K562 (cell line): ENCODE measurements around the gene PCED1B. TPM values are rescaled to one million over a fixed set of nuclear protein-coding genes. Genes with fewer than 3 reads are reported as not detected.

Source experiments
- ARNT ChIP-seq, 2 experiments: fragments of 450-650 bp; IDR thresholded peaks; 2 replicates each; pipeline ENCODE4 v1.6.1; 2016; ENCODE audit warnings: mild to moderate bottlenecking in 1 of 2
- BCOR ChIP-seq: fragments of 450-650 bp; IDR thresholded peaks from 2 replicates; pipeline ENCODE4 v1.6.1; 2016
- CBFA2T3 ChIP-seq: fragments of 450-650 bp; IDR thresholded peaks from 2 replicates; pipeline ENCODE4 v1.6.1; 2017
- CEBPG ChIP-seq, 3 experiments: fragments of 200-800 bp in 1 of 3; sonication (Bioruptor generic) in 1 of 3; sonication (generic) in 1 of 3; formaldehyde crosslinking in 1 of 3; IDR thresholded peaks in 2 of 3; conservative IDR thresholded peaks in 1 of 3; 2 replicates each; pipeline versions ENCODE4 v1.6.1 to v1.8.0; 2016 to 2022; ENCODE audit warnings: missing compliant biosample characterization in 2 of 3, missing genetic modification characterization in 2 of 3, mild to moderate bottlenecking in 1 of 3, missing genetic modification reagents in 1 of 3
- EGR1 ChIP-seq: fragments of 450-650 bp; conservative IDR thresholded peaks from 2 replicates; pipeline ENCODE4 v1.6.1; 2017; ENCODE audit warnings: mild to moderate bottlenecking
- JUND ChIP-seq, 2 experiments: IDR thresholded peaks; 2 replicates in 1 of 2; 3 replicates in 1 of 2; pipeline ENCODE4 v1.6.1; 2011; ENCODE audit warnings: borderline replicate concordance in 2 of 2, low read depth in 2 of 2, low read length in 2 of 2, improper control_type of control experiment in 1 of 2, missing biosample characterization in 1 of 2, missing genetic modification characterization in 1 of 2, missing genetic modification reagents in 1 of 2
- MTA2 ChIP-seq: fragments of 450-650 bp; IDR thresholded peaks from 2 replicates; pipeline ENCODE4 v1.6.1; 2016; ENCODE audit warnings: low read depth
- NCOA4 ChIP-seq: fragments of 450-650 bp; IDR thresholded peaks from 2 replicates; pipeline ENCODE4 v1.6.1; 2018; ENCODE audit warnings: mild to moderate bottlenecking; ENCODE audit not compliant: partially characterized antibody
- NCOA6 ChIP-seq: fragments of 450-650 bp; IDR thresholded peaks from 2 replicates; pipeline ENCODE4 v1.6.1; 2017; ENCODE audit warnings: mild to moderate bottlenecking
- NFIC ChIP-seq: fragments of 450-650 bp; IDR thresholded peaks from 2 replicates; pipeline ENCODE4 v1.6.1; 2017; ENCODE audit warnings: mild to moderate bottlenecking, inconsistent platforms
- NFYB ChIP-seq: IDR thresholded peaks from 2 replicates; pipeline ENCODE4 v1.6.1; 2011; ENCODE audit warnings: mild to moderate bottlenecking, moderate library complexity; ENCODE audit not compliant: insufficient read length; ENCODE audit errors: extremely low read depth
- SMARCE1 ChIP-seq: fragments of 450-650 bp; IDR thresholded peaks from 2 replicates; pipeline ENCODE4 v1.7.1; 2016; ENCODE audit warnings: mild to moderate bottlenecking
- SPI1 ChIP-seq: IDR thresholded peaks from 2 replicates; pipeline ENCODE4 v1.6.1; 2011; ENCODE audit warnings: low read depth, low read length, control low read depth, borderline replicate concordance
- SREBF2 ChIP-seq: sonication (generic); formaldehyde crosslinking; IDR thresholded peaks from 2 replicates; pipeline ENCODE4 v1.4.0; 2020; ENCODE audit warnings: mild to moderate bottlenecking, missing genetic modification reagents
- SUPT5H ChIP-seq: fragments of 450-650 bp; IDR thresholded peaks from 2 replicates; pipeline ENCODE4 v1.6.1; 2016
- ZFPM2 ChIP-seq: fragments of 250-450 bp; sonication (Bioruptor Pico); IDR thresholded peaks from 2 replicates; pipeline ENCODE4 v1.5.1; 2022; ENCODE audit warnings: mild to moderate bottlenecking
- ZFX ChIP-seq: sonication (generic); formaldehyde crosslinking; IDR thresholded peaks from 2 replicates; pipeline ENCODE4 v1.8.0; 2022; ENCODE audit warnings: mild to moderate bottlenecking, missing genetic modification reagents, moderate library complexity
- ZNF518B ChIP-seq: fragments of 250-450 bp; sonication (Bioruptor Pico); IDR thresholded peaks from 2 replicates; pipeline ENCODE4 v1.5.0; 2021; ENCODE audit warnings: mild to moderate bottlenecking, moderate library complexity
- ZNF592 ChIP-seq: fragments of 450-650 bp; IDR thresholded peaks from 2 replicates; pipeline ENCODE4 v1.6.1; 2017; ENCODE audit warnings: antibody characterized with exemption, mild to moderate bottlenecking
- ZNF639 ChIP-seq, 2 experiments: fragments of 200-800 bp in 1 of 2; sonication (Bioruptor generic) in 1 of 2; sonication (generic) in 1 of 2; formaldehyde crosslinking in 1 of 2; IDR thresholded peaks in 1 of 2; conservative IDR thresholded peaks in 1 of 2; 2 replicates each; pipeline versions ENCODE4 v1.5.0 to v1.6.1; 2016 to 2020; ENCODE audit warnings: missing compliant biosample characterization in 1 of 2, missing genetic modification characterization in 1 of 2, missing genetic modification reagents in 1 of 2
- ZNF696 ChIP-seq: fragments of 250-450 bp; sonication (Bioruptor Pico); conservative IDR thresholded peaks from 2 replicates; pipeline ENCODE4 v1.4.0; 2020; ENCODE audit warnings: mild to moderate bottlenecking, moderate library complexity
- polyA plus RNA-seq, 8 experiments: library from polyadenylated mRNA; depleted of rRNA in 4 of 8; stranded (reverse) in 5 of 8; unstranded in 3 of 8; fragments of >200 nt; fragmentation: Nextera tagmentation in 2 of 8; fragmentation: Illumina TruSeq in 1 of 8; extraction: Ambion mirVana in 2 of 8; extraction: Trizol in 1 of 8; gene quantifications; 2 replicates each; pipeline versions ENCODE4 v1.2.1 to v1.2.3, GENCODE V29; 2011 to 2014; ENCODE audit warnings: inconsistent platforms in 1 of 8, missing spikeins in 1 of 8
- total RNA-seq, 7 experiments: library from RNA; depleted of rRNA in 6 of 7; stranded (reverse); fragments of >200 nt in 6 of 7; fragmentation: Illumina TruSeq in 2 of 7; extraction: Trizol in 2 of 7; gene quantifications; 2 replicates each; pipeline versions ENCODE4 v1.2.1 to v1.2.3, GENCODE V29; 2011 to 2021; ENCODE audit warnings: low replicate concordance in 1 of 7

The PCED1B gene
- total and polyA plus RNA-seq, 9 of the 15 experiments (the other 6 are each of a cell fraction or from before 2014, with no cell fraction given), result 1.2 to 9.3 (median 2.5) TPM

- no peak for TF ChIP-seq CEBPG (CRISPR knock-in tag; IDR thresholded peaks at IDR 0.05)
- peak in 1 of 2 experiments; percentile 68; a peak in 2 of 4 replicates for TF ChIP-seq CEBPG (tag; conservative IDR thresholded peaks at IDR 0.05 in 1 of 2, IDR thresholded peaks at IDR 0.05 in 1 of 2)
- no peak for TF ChIP-seq SPI1
- TF ChIP-seq ZNF639 (CRISPR knock-in tag; conservative IDR thresholded peaks at IDR 0.05 in 1 of 2, IDR thresholded peaks at IDR 0.05 in 1 of 2), result no peak
- no peak for TF ChIP-seq NFYB
- no peak for TF ChIP-seq ZNF518B (CRISPR knock-in tag)
- TF ChIP-seq ZNF592, result no peak
- TF ChIP-seq ZFX (CRISPR knock-in tag), result no peak
- TF ChIP-seq NCOA6, result no peak
- peak; percentile 62 for TF ChIP-seq MTA2
- TF ChIP-seq EGR1, result peak; percentile 84
- TF ChIP-seq NFIC, result peak; percentile 53
- TF ChIP-seq NCOA4, result no peak
- TF ChIP-seq SREBF2, result no peak
- TF ChIP-seq ZNF696 (CRISPR knock-in tag), result no peak
- TF ChIP-seq BCOR, result 0 out of 2 replicates have a peak, but pooled peaks have one; percentile 12
- TF ChIP-seq ZFPM2 (CRISPR knock-in tag), result no peak
- no peak for TF ChIP-seq ARNT (IDR thresholded peaks at IDR 0.05)
- TF ChIP-seq SUPT5H, result no peak
- peak; percentile 38; the same call in 1 of the 2 replicates for TF ChIP-seq JUND (IDR thresholded peaks at IDR 0.05; ENCODE audit: borderline replicate concordance, low read depth, low read length)
- TF ChIP-seq JUND (tag; IDR thresholded peaks at IDR 0.05; ENCODE audit: borderline replicate concordance, low read depth, low read length), result 0 out of 3 replicates have a peak, but pooled peaks have one; percentile 22
- peak; percentile 88 for TF ChIP-seq CBFA2T3
- peak; percentile 70; the same call in 1 of the 2 replicates for TF ChIP-seq SMARCE1
These were observed 79.4 kb downstream of the PCED1B start (continued) for GRCh38 chr12:47158792-47159191.
